PC-9 (cell line): ENCODE results near the gene TRIM3.

Source experiments
- CTCF ChIP-seq: fragments of 200-600 bp; sonication (generic); conservative IDR thresholded peaks from 2 replicates; pipeline ENCODE4 v1.6.1; 2017; ENCODE audit warnings: mixed run types, antibody characterized with exemption, mild to moderate bottlenecking, moderate library complexity
- EZH2 ChIP-seq: fragments of 200-600 bp; sonication (generic); IDR thresholded peaks from 2 replicates; pipeline ENCODE4 v1.8.0; 2017; ENCODE audit warnings: antibody characterized with exemption, low read depth

GRCh38 chr11:6406370-6406769 lies 67.4 kb downstream of the TRIM3 start:
- no peak for TF ChIP-seq EZH2
- no peak for TF ChIP-seq CTCF
